Activated T-cell treated with anti-CD3 and anti-CD28 coated beads for 4 hours (primary cell): ENCODE measurements around the gene SLC25A29.
"Not testable (repeated sequence)": the region's sequence is repeated elsewhere in the genome, so short reads cannot be mapped to it uniquely, and the experiment has no call there.

Experiments
- DNase-seq: peaks from one replicate; pipeline ENCODE4 v3.0.0-alpha.2; 2020

The SLC25A29 gene

GRCh38 chr14:100330388-100330931 lies 24.2 kb upstream of the SLC25A29 start:
- DNase-seq, result no peak

- DNase-seq, result no peak
These were observed 23.7 kb upstream of the SLC25A29 start for GRCh38 chr14:100330007-100330344.

- no peak for DNase-seq
These were observed 23.2 kb upstream of the SLC25A29 start for GRCh38 chr14:100329233-100330006.

- no peak for DNase-seq
These were observed 22.4 kb upstream of the SLC25A29 start for GRCh38 chr14:100328495-100329163.

- no peak for DNase-seq
These were observed 20.9 kb upstream of the SLC25A29 start for GRCh38 chr14:100327128-100327527.

GRCh38 chr14:100325958-100326357 lies 19.7 kb upstream of the SLC25A29 start:
- no peak for DNase-seq

GRCh38 chr14:100325231-100325632 lies 19.0 kb upstream of the SLC25A29 start:
- DNase-seq, result no peak

GRCh38 chr14:100323942-100324307 lies 17.7 kb upstream of the SLC25A29 start:
- DNase-seq, result no peak

- DNase-seq, result no peak
These were observed 17.1 kb upstream of the SLC25A29 start, which contains the start of gene SLC25A47 for GRCh38 chr14:100323121-100323941. Gene SLC25A47, plus strand, starts transcription at chr14:100323339. Its CDS starts 76 bp downstream, at chr14:100323415.

- DNase-seq, result no peak
These were observed 16.1 kb upstream of the SLC25A29 start for GRCh38 chr14:100322138-100322957.

- no peak for DNase-seq
These were observed 15.4 kb upstream of the SLC25A29 start for GRCh38 chr14:100321473-100322137.

GRCh38 chr14:100320157-100320856 lies 14.1 kb upstream of the SLC25A29 start:
- no peak for DNase-seq

- peak; percentile 61 for DNase-seq
These were observed 11.9 kb upstream of the SLC25A29 start for GRCh38 chr14:100317912-100318808.

- no peak for DNase-seq
These were observed 11.1 kb upstream of the SLC25A29 start for GRCh38 chr14:100317389-100317788.

- no peak for DNase-seq
These were observed 8.5 kb upstream of the SLC25A29 start for GRCh38 chr14:100314724-100315123.

GRCh38 chr14:100313464-100314230 lies 7.4 kb upstream of the SLC25A29 start:
- no peak for DNase-seq

GRCh38 chr14:100312877-100313400 lies 6.7 kb upstream of the SLC25A29 start:
- no peak for DNase-seq

GRCh38 chr14:100312110-100312876 lies 6.0 kb upstream of the SLC25A29 start:
- not testable (repeated sequence) for DNase-seq
